ENCODE data around the gene OR5A2.
"Not testable (repeated sequence)": the region's sequence is repeated elsewhere in the genome, so short reads cannot be mapped to it uniquely, and the experiment has no call there.

OR5A2 gene

GRCh38 chr11:59380263-59381059, 45.8 kb downstream of the OR5A2 start:
- no peak for DNase-seq

GRCh38 chr11:59372324-59372723, 53.9 kb downstream of the OR5A2 start:
- not testable (repeated sequence) for DNase-seq

GRCh38 chr11:59368238-59369022, 57.8 kb downstream of the OR5A2 start:
- DNase-seq, result no peak
